Endometrial microvascular endothelial cells (primary cell): ENCODE data around the gene ADAM22. TPM values are rescaled to one million over a fixed set of nuclear protein-coding genes. Genes with fewer than 3 reads are reported as not detected.
"Not testable (repeated sequence)": the region's sequence is repeated elsewhere in the genome, so short reads cannot be mapped to it uniquely, and the experiment has no call there.

ENCODE experiments used
- in situ Hi-C: cut with HindIII; loops from 2 replicates; pipeline ENCODE4 v1.10.0; 2017; ENCODE audit warnings: low sequenced_read_pairs, low pct_unique_long_range_greater_than_20kb; ENCODE audit errors: inconsistent ontology term
- total RNA-seq: library from RNA; depleted of rRNA; stranded (reverse); fragments of >200 nt; gene quantifications from one replicate; pipeline ENCODE4 v1.2.3, GENCODE V29; 2015; ENCODE audit errors: inconsistent ontology term

Gene ADAM22
- total RNA-seq, 1 donor from 2014 or later, result 0.09 TPM

DNA sequence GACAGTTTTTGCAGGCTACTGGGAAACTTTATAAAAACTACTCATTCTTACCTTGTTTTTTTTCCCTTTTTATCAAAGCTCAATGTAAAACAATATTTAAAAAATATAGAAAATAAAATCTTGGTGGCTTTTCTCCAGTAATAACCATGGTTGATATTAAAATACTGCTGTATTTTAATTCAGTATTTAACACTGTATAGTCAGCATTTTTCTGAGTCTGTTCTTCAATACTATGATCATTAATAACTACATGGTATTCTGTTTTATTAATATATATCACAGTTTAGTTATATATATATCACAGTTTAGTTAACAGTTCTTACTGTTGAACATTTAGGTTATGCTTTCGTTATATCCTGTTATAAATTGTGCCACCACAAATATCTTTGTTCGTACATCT is 207.4 kb downstream of the ADAM22 start:
- in situ Hi-C loops, result no loop called here

DNA sequence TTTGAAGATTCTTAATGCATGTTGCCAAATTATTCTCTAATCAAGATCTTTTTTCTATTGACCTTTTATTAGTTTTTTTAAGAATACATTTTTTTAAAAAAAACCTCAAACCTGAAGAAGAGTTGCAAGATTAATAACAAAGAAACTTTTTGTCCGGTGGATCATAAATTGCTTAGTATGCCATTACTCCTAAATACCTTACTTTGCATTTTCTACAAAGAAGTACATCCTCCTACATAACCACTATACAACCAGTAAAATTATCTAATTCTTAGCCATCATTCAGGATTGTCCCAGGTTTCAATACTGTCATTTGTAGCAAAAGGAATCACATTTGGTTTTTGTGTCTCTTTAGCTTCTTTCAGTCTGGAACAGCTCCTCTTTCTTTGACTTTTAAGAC is 207.9 kb downstream of the ADAM22 start:
- in situ Hi-C loops, result no loop called here

DNA sequence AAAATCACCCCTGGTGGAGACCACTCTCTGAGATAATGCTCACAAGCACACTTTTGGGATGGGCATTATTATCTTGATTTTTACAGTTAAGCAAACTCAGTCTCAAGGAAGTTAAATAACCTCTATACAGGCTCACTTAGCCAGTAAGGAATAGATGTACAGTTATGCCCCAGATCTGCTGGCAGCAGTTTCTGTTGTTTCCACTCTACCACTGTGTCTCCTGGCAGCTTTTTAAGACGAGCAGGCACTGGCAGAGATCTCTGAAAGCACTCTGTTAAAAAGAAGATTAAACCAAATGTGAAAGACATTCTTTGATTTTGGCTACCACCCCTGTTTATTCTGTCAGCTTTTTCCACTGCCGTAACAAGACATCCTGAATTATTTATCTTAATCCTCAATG is 212.6 kb downstream of the ADAM22 start:
- in situ Hi-C loops, result no loop called here

DNA sequence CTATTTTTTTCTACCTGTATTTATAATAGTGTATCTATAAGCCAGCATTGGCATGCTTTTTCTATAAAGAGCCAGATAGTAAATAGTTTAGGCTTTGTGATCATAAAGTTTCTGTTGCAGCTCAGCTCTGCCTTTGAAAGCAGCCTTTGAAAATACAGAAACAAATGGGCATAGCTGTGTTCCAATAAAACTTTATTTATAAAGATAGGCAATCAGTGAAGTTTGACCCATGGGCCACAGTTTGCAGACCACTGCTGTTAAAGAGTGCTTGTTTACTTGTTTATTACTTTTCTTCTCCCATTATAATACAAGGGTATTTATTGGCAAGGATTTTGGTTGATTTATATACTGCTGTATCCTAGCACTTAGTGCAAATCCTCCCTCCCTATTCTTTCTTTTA is 213.3 kb downstream of the ADAM22 start:
- in situ Hi-C loops, result no loop called here

- in situ Hi-C loops, result no loop called here
Measured at GRCh38 chr7:88147949-88148348, 213.9 kb downstream of the ADAM22 start.

- in situ Hi-C loops, result no loop called here
Measured at GRCh38 chr7:88150033-88150432, 216.0 kb downstream of the ADAM22 start.

- in situ Hi-C loops, result no loop called here
Measured at GRCh38 chr7:88151119-88151790, 217.2 kb downstream of the ADAM22 start.

DNA sequence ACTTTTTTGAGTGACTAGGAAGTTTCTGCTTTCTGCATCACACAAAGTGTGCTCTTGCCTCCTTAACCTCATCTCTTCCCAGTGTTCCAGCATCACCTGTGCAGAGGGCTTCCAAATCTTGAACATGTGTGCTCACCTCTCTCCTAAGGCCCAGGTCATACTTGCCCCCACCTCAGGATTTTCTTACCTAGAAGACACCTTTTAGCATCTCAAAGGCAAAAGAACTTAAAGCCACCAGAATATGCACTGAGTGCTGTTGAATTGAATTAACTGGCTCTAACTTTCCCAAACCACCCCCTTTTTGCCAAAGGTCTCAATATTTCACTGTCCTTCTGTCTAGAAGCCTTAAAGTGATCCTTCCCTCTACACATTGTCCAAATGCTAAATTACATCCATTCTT is 219.3 kb downstream of the ADAM22 start:
- in situ Hi-C loops, result no loop called here

GRCh38 chr7:88155756-88156155 is 221.7 kb downstream of the ADAM22 start:
- in situ Hi-C loops, result no loop called here

GRCh38 chr7:88156356-88156755 is 222.3 kb downstream of the ADAM22 start:
- in situ Hi-C loops, result no loop called here

DNA sequence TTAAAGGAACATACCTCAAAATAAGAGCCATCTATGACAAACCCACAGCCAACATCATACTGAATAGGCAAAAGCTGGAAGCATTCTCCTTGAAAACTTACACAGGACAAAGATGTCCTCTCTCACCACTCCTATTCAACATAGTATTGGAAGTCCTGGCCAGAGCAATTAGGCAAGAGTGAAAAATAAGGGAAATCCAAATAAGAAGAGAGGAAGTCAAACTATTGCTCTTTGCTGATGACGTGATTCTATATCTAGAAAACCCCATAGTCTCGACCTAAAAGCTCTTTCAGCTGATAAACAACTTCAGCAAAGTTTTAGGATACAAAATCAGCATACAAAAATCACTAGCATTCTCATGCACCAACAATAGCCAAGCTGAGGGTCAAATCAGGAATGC is 225.7 kb downstream of the ADAM22 start:
- in situ Hi-C loops, result not testable (repeated sequence)

- in situ Hi-C loops, result no loop called here
Measured at GRCh38 chr7:88165697-88166096, 231.6 kb downstream of the ADAM22 start.

- in situ Hi-C loops, result no loop called here
Measured at GRCh38 chr7:88167223-88167622, 233.2 kb downstream of the ADAM22 start.

- in situ Hi-C loops, result no loop called here
Measured at GRCh38 chr7:88167721-88168120, 233.7 kb downstream of the ADAM22 start.

GRCh38 chr7:88169717-88170320 is 235.8 kb downstream of the ADAM22 start:
- in situ Hi-C loops, result no loop called here

DNA sequence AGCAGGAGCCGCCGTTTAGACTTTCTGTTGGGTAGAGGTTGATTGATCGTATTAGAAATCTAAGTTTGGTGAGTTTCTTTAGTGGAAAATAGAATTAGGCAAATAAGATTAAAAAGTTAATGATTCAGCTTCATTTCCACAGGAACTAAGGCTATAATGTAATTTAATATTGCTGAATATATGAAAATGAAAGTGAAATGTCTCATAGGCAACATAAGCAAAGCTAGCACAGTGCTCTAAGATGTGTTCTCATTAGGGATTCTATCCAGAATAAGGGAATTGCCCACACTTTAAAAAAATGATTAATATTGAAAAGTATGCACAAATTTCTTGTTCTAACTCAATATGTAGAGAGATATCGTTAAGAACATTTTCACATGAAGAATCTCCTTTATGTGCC is 238.8 kb downstream of the ADAM22 start:
- in situ Hi-C loops, result no loop called here

GRCh38 chr7:88176190-88176589 is 242.1 kb downstream of the ADAM22 start:
- in situ Hi-C loops, result no loop called here

DNA sequence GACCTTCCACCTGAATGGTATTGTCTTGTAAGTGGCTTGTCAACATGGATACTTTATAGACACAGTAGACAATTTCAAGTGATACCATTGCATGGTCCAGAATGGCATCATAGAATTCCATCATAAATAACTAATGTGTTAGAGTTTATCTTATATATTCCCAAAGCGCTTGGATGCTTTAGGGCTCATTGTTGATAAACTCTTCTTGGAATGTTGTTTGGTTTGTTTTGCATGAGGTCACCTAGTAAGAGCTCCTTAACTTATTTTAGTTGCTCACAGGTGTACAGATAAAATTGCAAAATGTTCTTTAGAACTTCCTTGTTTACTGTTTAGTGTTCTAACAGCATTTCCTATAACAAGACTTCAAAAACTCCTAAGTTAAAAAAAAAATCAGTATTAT is 249.0 kb downstream of the ADAM22 start:
- in situ Hi-C loops, result no loop called here

DNA sequence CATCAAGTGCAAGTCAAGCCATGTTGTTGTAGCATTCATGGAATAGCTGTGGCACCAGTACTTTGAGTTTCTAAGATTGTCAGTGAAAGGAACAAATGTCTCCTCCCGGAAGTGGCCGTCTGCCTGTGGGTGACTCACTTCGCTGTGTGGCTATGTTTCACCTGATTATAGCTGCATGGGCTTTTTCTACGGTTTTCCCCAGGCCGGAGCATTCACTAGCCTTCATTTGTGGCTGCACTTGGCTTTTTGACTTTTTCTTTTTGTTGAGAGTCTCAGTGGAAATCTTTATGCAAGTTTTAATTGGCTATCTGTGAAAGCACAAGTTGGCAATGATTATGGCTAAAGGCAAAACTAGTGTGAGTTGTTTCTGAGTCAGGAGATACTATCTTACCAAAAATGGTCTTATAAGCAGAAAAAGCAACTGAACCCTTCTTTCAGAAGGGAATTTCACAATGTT is 250.8 kb downstream of the ADAM22 start:
- in situ Hi-C loops, result no loop called here

GRCh38 chr7:88185650-88186049 is 251.6 kb downstream of the ADAM22 start:
- in situ Hi-C loops, result no loop called here

GRCh38 chr7:88191911-88192310 is 257.9 kb downstream of the ADAM22 start:
- in situ Hi-C loops, result no loop called here
